ENCODE data around the gene HEPH.
"Not testable (repeated sequence)": the region's sequence is repeated elsewhere in the genome, so short reads cannot be mapped to it uniquely, and the experiment has no call there.

HEPH gene

GRCh38 chrX:66130469-66130868 is 33.6 kb upstream of the HEPH start:
- no peak overlapping the region for H3K9ac ChIP-seq (ENCODE audit: low read length)
- no peaks in the 10 kb centered on the region for H3F3A ChIP-seq (ENCODE audit: insufficient read depth, low read length)
- no peak overlapping the region for H2AFZ ChIP-seq (ENCODE audit: low read length)
- peak; percentile 31 for DNase-seq
- no peaks in the 10 kb centered on the region for H3K4me1 ChIP-seq (ENCODE audit: low read length)
- TF ChIP-seq EZH2 (optimal IDR thresholded peaks at IDR 0.05; ENCODE audit: low read depth, low read length) (no peak), EZH2phosphoT487 (IDR thresholded peaks at IDR 0.05; ENCODE audit: low read length) (no peak)
- TF ChIP-seq, protein P1, sequence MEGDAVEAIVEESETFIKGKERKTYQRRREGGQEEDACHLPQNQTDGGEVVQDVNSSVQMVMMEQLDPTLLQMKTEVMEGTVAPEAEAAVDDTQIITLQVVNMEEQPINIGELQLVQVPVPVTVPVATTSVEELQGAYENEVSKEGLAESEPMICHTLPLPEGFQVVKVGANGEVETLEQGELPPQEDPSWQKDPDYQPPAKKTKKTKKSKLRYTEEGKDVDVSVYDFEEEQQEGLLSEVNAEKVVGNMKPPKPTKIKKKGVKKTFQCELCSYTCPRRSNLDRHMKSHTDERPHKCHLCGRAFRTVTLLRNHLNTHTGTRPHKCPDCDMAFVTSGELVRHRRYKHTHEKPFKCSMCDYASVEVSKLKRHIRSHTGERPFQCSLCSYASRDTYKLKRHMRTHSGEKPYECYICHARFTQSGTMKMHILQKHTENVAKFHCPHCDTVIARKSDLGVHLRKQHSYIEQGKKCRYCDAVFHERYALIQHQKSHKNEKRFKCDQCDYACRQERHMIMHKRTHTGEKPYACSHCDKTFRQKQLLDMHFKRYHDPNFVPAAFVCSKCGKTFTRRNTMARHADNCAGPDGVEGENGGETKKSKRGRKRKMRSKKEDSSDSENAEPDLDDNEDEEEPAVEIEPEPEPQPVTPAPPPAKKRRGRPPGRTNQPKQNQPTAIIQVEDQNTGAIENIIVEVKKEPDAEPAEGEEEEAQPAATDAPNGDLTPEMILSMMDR (IDR thresholded peaks at IDR 0.05; ENCODE audit: low read length): no peak
- no peak overlapping the region for H3K4me2 ChIP-seq (ENCODE audit: low read depth, low read length)
- no peaks in the 10 kb centered on the region for H3K9me2 ChIP-seq (replicated peaks; ENCODE audit: insufficient read depth, low read length)
- no peaks in the 10 kb centered on the region; the same call in 1 of the 2 replicates for H3K9me3 ChIP-seq (replicated peaks; ENCODE audit: insufficient read depth, low read length)
- no peaks in the 10 kb centered on the region for H3K27me3 ChIP-seq (replicated peaks; ENCODE audit: insufficient read depth, low read length)
- H3K27ac ChIP-seq (ENCODE audit: low read length): no peak overlapping the region
- H3K4me3 ChIP-seq (ENCODE audit: low read length): no peak overlapping the region
- H3K79me2 ChIP-seq (ENCODE audit: low read length): no peaks in the 10 kb centered on the region
- H4K20me1 ChIP-seq (ENCODE audit: insufficient read depth, low read length): no peaks in the 10 kb centered on the region
- H3K36me3 ChIP-seq (replicated peaks; ENCODE audit: insufficient read depth, low read length): no peaks in the 10 kb centered on the region

GRCh38 chrX:66135284-66135683 is 28.8 kb upstream of the HEPH start:
- H3K27me3 ChIP-seq (replicated peaks; ENCODE audit: insufficient read depth, low read length); H2AFZ ChIP-seq (ENCODE audit: low read length); H3K79me2 ChIP-seq (ENCODE audit: low read length); H3K4me3 ChIP-seq (ENCODE audit: low read length); H3K4me1 ChIP-seq (ENCODE audit: low read length); H3K4me2 ChIP-seq (ENCODE audit: low read depth, low read length); H4K20me1 ChIP-seq (ENCODE audit: insufficient read depth, low read length); H3F3A ChIP-seq (ENCODE audit: insufficient read depth, low read length); H3K36me3 ChIP-seq (replicated peaks; ENCODE audit: insufficient read depth, low read length); DNase-seq; H3K9ac ChIP-seq (ENCODE audit: low read length); H3K9me2 ChIP-seq (replicated peaks; ENCODE audit: insufficient read depth, low read length); H3K9me3 ChIP-seq (replicated peaks; ENCODE audit: insufficient read depth, low read length); H3K27ac ChIP-seq (ENCODE audit: low read length): not testable (repeated sequence)

DNA sequence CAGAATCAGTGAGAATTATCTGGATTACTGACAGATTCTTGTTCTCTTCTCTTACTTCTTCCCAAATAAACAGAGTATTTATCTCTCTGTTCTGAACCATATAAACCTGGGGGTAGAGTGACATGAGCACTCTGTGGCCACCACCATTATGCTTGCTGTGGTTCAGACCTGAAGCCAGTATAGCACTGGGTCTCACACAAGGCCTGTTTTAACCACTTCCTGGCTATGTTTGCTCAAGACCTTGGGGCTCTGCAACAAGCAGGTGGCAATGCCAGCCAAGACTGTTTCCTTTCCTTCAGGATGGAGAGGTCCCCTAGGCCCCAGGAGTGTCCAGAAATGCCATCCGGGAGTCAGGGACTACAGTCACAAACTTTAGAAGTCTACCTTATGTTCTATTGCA is 21.7 kb upstream of the HEPH start:
- Histone ChIP-seq H3K79me2 (ENCODE audit: low read length) (no peaks in the 10 kb centered on the region), H3K36me3 (replicated peaks; ENCODE audit: insufficient read depth, low read length) (no peaks in the 10 kb centered on the region), H3K27ac (ENCODE audit: low read length) (no peak overlapping the region), H2AFZ (ENCODE audit: low read length) (no peak overlapping the region), H3K9me2 (replicated peaks; ENCODE audit: insufficient read depth, low read length) (no peaks in the 10 kb centered on the region), H3K4me2 (ENCODE audit: low read depth, low read length) (no peak overlapping the region), H3K9ac (ENCODE audit: low read length) (no peak overlapping the region), H3K4me1 (ENCODE audit: low read length) (no peaks in the 10 kb centered on the region), H3F3A (ENCODE audit: insufficient read depth, low read length) (no peaks in the 10 kb centered on the region), H4K20me1 (ENCODE audit: insufficient read depth, low read length) (no peaks in the 10 kb centered on the region), H3K4me3 (ENCODE audit: low read length) (no peak overlapping the region), H3K27me3 (replicated peaks; ENCODE audit: insufficient read depth, low read length) (no peaks in the 10 kb centered on the region), H3K9me3 (replicated peaks; ENCODE audit: insufficient read depth, low read length) (no peaks in the 10 kb centered on the region)
- TF ChIP-seq, protein P1 (IDR thresholded peaks at IDR 0.05; ENCODE audit: low read length): no peak
- TF ChIP-seq EZH2phosphoT487 (IDR thresholded peaks at IDR 0.05; ENCODE audit: low read length) (no peak), EZH2 (optimal IDR thresholded peaks at IDR 0.05; ENCODE audit: low read depth, low read length) (no peak)
- peak; percentile 11 for DNase-seq

DNA sequence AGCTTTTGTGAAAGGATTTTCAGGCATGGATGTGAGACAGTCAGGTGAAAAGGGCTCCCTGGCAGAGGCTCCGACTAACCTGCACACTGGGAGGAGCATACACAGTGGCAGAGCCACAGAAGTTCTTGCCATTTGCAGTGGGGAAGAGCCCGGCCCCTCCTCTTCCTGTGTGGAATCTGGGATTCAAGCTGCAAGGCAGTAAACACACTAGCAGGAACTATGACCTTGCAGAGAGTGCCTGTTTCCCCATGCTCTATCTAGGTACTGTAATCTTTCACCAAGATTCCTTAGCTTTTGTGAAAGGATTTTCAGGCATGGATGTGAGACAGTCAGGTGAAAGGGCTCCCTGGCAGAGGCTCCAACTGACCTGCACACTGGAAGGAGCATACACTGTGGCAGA is 19.8 kb upstream of the HEPH start:
- no peak for DNase-seq
- H3K9me2 ChIP-seq (replicated peaks; ENCODE audit: insufficient read depth, low read length): no peaks in the 10 kb centered on the region
- H3K4me1 ChIP-seq (ENCODE audit: low read length): no peaks in the 10 kb centered on the region
- no peak overlapping the region for H3K9ac ChIP-seq (ENCODE audit: low read length)
- no peak overlapping the region for H3K27ac ChIP-seq (ENCODE audit: low read length)
- H3K79me2 ChIP-seq (ENCODE audit: low read length): no peaks in the 10 kb centered on the region
- H3K4me2 ChIP-seq (ENCODE audit: low read depth, low read length): no peak overlapping the region
- no peaks in the 10 kb centered on the region for H3F3A ChIP-seq (ENCODE audit: insufficient read depth, low read length)
- no peaks in the 10 kb centered on the region for H3K36me3 ChIP-seq (replicated peaks; ENCODE audit: insufficient read depth, low read length)
- no peak overlapping the region for H2AFZ ChIP-seq (ENCODE audit: low read length)
- no peaks in the 10 kb centered on the region for H3K27me3 ChIP-seq (replicated peaks; ENCODE audit: insufficient read depth, low read length)
- H3K4me3 ChIP-seq (ENCODE audit: low read length): no peak overlapping the region
- no peaks in the 10 kb centered on the region for H3K9me3 ChIP-seq (replicated peaks; ENCODE audit: insufficient read depth, low read length)
- TF ChIP-seq EZH2 (optimal IDR thresholded peaks at IDR 0.05; ENCODE audit: low read depth, low read length): no peak
- no peak for TF ChIP-seq EZH2phosphoT487 (IDR thresholded peaks at IDR 0.05; ENCODE audit: low read length)
- H4K20me1 ChIP-seq (ENCODE audit: insufficient read depth, low read length): no peaks in the 10 kb centered on the region
